Fibroblast of mammary gland (primary cell): ENCODE measurements around the gene LMO3.

ENCODE experiments used
- DNase-seq: peaks from one replicate; pipeline ENCODE4 v3.0.0-alpha.2; 2010; ENCODE audit warnings: low read depth
- H3K4me3 ChIP-seq: 2 replicates; pipeline ENCODE4 v1.5.1; 2011; ENCODE audit warnings: low read depth, mild to moderate bottlenecking, low read length, moderate library complexity; ENCODE audit not compliant: control insufficient read depth
- CTCF ChIP-seq: conservative IDR thresholded peaks from 2 replicates; pipeline ENCODE4 v1.5.1; 2011; ENCODE audit warnings: low read depth, low read length, inconsistent platforms; ENCODE audit not compliant: control insufficient read depth, insufficient read depth

LMO3 gene

DNA sequence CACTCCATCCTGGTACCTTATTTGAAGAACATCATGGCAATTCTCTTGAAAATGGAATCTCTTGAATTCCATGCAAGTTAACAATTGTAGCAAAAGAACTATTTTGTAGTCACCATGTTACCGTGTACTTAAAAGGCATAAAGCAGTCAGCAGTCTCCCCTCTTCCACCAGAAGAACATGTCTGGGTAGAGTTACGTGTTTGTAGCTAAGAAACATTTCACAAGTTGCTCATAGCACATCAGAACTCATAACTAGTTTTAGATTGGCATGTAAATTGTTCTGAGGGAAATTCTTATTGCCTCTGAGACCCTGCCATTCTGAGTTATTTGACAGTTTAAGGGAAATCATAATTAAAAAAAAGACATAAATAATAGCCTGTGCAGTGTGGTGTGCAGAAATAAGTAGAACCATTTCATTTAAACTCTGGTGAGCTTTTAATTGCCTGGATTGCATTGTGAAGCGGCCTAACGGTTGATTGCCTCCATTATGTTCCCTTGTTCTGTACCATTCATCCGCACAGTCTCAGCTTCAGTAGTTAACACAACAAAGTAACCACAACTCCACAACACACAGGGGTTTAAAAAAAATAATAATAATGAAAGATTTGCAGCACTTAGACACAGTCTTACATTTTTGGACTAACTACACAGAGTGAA, 2.6 kb downstream of the LMO3 start:
- H3K4me3 ChIP-seq: no peak overlapping the region
- TF ChIP-seq CTCF: no peak
- DNase-seq: no peak

DNA sequence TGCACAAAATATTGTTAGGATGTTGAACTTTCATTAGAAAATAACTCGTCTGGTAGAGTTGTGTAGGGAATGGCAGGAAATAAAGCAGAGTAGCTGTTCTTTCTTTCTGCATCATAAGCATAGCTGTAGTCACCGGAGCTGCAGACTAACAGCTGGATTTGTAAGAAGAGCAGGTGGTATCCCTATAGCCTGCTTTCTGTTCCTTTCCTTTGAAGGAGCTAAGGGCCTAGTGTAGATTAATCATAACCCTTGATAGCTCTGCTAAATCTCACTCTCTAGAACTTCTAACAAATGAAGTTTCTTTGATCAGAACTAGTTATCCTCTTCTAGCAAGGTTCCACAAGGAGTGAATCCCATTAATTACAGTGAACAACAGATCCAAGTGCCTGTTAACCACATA, 3.5 kb downstream of the LMO3 start:
- TF ChIP-seq CTCF: no peak
- no peak for DNase-seq
- H3K4me3 ChIP-seq: no peak overlapping the region

DNA sequence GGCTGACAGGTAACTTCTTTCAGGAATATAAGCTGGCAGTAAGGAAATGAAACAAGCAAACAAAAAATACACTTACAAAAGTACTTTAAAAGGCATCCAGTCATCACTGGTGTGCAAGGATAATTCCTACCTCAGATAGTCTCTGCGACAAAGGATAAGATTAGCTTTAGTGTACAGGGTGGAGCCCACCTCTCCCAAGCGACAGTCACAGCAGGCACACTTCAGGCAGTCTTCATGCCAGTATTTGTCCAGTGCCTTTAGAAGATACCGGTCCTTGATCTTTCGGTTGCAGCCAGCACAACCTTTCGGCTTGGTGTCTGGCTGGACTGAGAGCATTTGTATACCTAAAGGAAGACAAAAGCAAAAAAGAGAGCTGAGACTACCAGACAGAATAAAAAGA, 5.4 kb downstream of the LMO3 start:
- H3K4me3 ChIP-seq: no peak overlapping the region
- no peak for TF ChIP-seq CTCF
- DNase-seq: no peak

DNA sequence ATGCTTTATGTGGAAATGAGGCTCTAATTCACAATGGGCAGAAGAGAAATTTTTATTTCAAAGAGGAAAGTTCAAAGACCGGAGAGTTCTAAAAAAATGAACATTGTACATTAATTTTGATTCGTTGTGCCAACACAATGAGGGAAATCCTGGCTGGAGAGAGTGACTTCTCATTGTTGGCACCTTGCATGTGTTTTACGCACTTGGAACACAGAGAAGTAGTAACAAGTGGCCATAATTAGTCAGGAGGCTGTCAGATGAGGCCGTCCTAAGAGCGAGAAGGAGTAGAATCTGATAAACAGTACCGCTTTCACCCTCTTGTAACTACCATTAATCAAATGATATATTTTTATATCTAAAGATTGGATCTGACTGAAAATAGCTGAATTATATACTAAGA, 6.9 kb downstream of the LMO3 start:
- no peak for TF ChIP-seq CTCF
- DNase-seq: no peak
- no peak overlapping the region for H3K4me3 ChIP-seq

GRCh38 chr12:16594797-16595196, 11.2 kb downstream of the LMO3 start:
- DNase-seq: no peak
- no peak for TF ChIP-seq CTCF
- no peak overlapping the region for H3K4me3 ChIP-seq

GRCh38 chr12:16593546-16593945, 12.4 kb downstream of the LMO3 start:
- TF ChIP-seq CTCF: no peak
- H3K4me3 ChIP-seq: no peak overlapping the region
- no peak for DNase-seq

GRCh38 chr12:16590645-16591044, 15.3 kb downstream of the LMO3 start:
- no peak for DNase-seq
- TF ChIP-seq CTCF: no peak
- no peak overlapping the region for H3K4me3 ChIP-seq
